Right cardiac atrium (tissue), 5 donors: ENCODE data around the gene LRRC27. TPM values are rescaled to one million over a fixed set of nuclear protein-coding genes. Genes with fewer than 3 reads are reported as not detected.
"Not testable (repeated sequence)": the region's sequence is repeated elsewhere in the genome, so short reads cannot be mapped to it uniquely, and the experiment has no call there.

ENCODE experiments used
- ATAC-seq, 2 donors: fragments of 200-7000 bp; cut with Tn5 transposase; one replicate each; pipeline versions ENCODE4 v1.8.0 to v1.9.1; 2020; ENCODE audit warnings: moderate library complexity in 2 of 2, mild to moderate bottlenecking in 1 of 2
- DNase-seq, 3 donors: peaks; one replicate each; pipeline ENCODE4 v3.0.0-alpha.2; 2020
- H3K27ac ChIP-seq: one replicate; pipeline ENCODE4 v1.5.1; 2013; ENCODE audit warnings: mild to moderate bottlenecking, low read length, control low read depth, moderate library complexity
- H3K27me3 ChIP-seq: one replicate; pipeline ENCODE4 v1.6.1; 2013; ENCODE audit not compliant: control insufficient read depth, insufficient read depth
- H3K4me1 ChIP-seq: one replicate; pipeline ENCODE4 v1.6.1; 2013; ENCODE audit warnings: low read length; ENCODE audit not compliant: control insufficient read depth, insufficient read depth
- H3K4me3 ChIP-seq: one replicate; pipeline ENCODE4 v1.5.1; 2013; ENCODE audit warnings: low read length, control low read depth
- H3K9me3 ChIP-seq: one replicate; pipeline ENCODE4 v1.6.1; 2013; ENCODE audit warnings: low read length; ENCODE audit not compliant: control insufficient read depth
- WGBS: extraction: QIAGEN DNeasy Blood & Tissue Kit; methylation state at CpG from one replicate; pipeline ENCODE4 v1.1.7; 2013; 5-methylcytosine and 5-hydroxymethylcytosine counted together
- intact Hi-C, 4 donors: fragments of 100-400 bp; cut with DNase I; formaldehyde crosslinking; loops; one replicate each; pipeline versions ENCODE4 v1.11.0 to v1.14.0; 2022 to 2023
- polyA plus RNA-seq: library from polyadenylated mRNA; stranded (reverse); fragments of 200-250 nt; gene quantifications from one replicate; pipeline ENCODE4 v1.2.3, GENCODE V29; 2013
- total RNA-seq, 4 donors: library from RNA; stranded (reverse); fragmentation: NEBNext Ultra II Directional; extraction: Animal tissue kit (Norgen Biotek cat#: 25700); gene quantifications; one replicate each; pipeline ENCODE4 v1.2.1, GENCODE V29; 2021
- donor health status: healthy with polysubstance abuse.
- donor health status: DM: no; HTN: yes; CAD: no.
- donor health status: DM: no; HTN: no; CAD: no.
- donor health status: DM: no; HTN: yes; CAD: no; lungs with severe emphysema.
- donor health status: DM: yes; HTN: yes; CAD: no.

Gene LRRC27
- total and polyA plus RNA-seq, 5 donors = 3.7 to 9.3 (median 5.7) TPM

GRCh38 chr10:132309471-132309865 lies 22.5 kb upstream of the LRRC27 start:
- Histone ChIP-seq H3K4me1 (no peaks in the 10 kb centered on the region), H3K4me3 (no peak overlapping the region), H3K27ac (no peak overlapping the region), H3K9me3 (no peaks in the 10 kb centered on the region), H3K27me3 (no peaks in the 10 kb centered on the region)
- DNase-seq (no peak), ATAC-seq (no peak)
- intact Hi-C loops = loop anchor here in 1 of 4 donors (5.0 kb wide), 1 partner anchor 38 kb away; no protein-coding TSS in a partner anchor
- 76% methylated on average over 12 of the region's 12 CpGs for WGBS

- no peak for ATAC-seq
- no peak overlapping the region for H3K4me3 ChIP-seq
- H3K9me3 ChIP-seq = no peaks in the 10 kb centered on the region
- H3K27ac ChIP-seq = no peak overlapping the region
- H3K4me1 ChIP-seq = no peaks in the 10 kb centered on the region
- no peaks in the 10 kb centered on the region for H3K27me3 ChIP-seq
- no peak for DNase-seq
- 89% methylated on average over 7 of the region's 7 CpGs for WGBS
- intact Hi-C loops = loop anchor here in 1 of 4 donors (5.0 kb wide), 1 partner anchor 37 kb away; no protein-coding TSS in a partner anchor
Observed at GRCh38 chr10:132309879-132310591, 22.0 kb upstream of the LRRC27 start.

- 77% methylated on average over 17 of the region's 17 CpGs for WGBS
- Histone ChIP-seq H3K4me3 (no peak overlapping the region), H3K27me3 (no peaks in the 10 kb centered on the region), H3K9me3 (no peaks in the 10 kb centered on the region), H3K4me1 (no peaks in the 10 kb centered on the region), H3K27ac (no peak overlapping the region)
- DNase-seq (no peak), ATAC-seq (no peak)
- intact Hi-C loops = no loop called here
Observed at GRCh38 chr10:132310701-132311337, 21.2 kb upstream of the LRRC27 start.

GRCh38 chr10:132311338-132311939 lies 20.6 kb upstream of the LRRC27 start:
- H3K27ac ChIP-seq = no peak overlapping the region
- no peaks in the 10 kb centered on the region for H3K4me1 ChIP-seq
- no peak overlapping the region for H3K4me3 ChIP-seq
- intact Hi-C loops = no loop called here
- H3K27me3 ChIP-seq = no peaks in the 10 kb centered on the region
- no peaks in the 10 kb centered on the region for H3K9me3 ChIP-seq
- no peak for ATAC-seq
- no peak for DNase-seq
- 71% methylated on average over 18 of the region's 18 CpGs for WGBS

DNA sequence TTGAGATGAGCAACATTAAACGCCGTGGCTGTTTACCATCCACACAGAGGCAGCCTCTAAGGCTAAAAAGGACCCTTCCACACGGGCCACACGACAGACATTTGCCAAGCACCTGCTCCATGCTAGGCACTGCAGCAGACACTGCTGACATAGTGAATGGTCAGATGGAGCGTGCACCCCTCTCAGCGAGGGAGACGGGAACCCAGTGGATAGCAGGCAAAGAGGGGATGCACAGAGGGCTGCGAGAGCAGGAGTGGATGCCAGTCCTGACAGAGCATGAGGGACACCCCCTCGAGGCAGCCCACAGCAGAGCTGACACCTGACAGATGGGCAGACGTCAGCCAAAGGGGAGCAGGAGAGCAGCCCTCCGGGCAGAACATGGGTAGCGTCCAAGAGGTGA lies 18.7 kb upstream of the LRRC27 start:
- Histone ChIP-seq H3K9me3 (no peaks in the 10 kb centered on the region), H3K27me3 (no peaks in the 10 kb centered on the region), H3K4me1 (no peaks in the 10 kb centered on the region), H3K4me3 (no peak overlapping the region), H3K27ac (no peak overlapping the region)
- WGBS = 94% methylated on average over 12 of the region's 12 CpGs
- ATAC-seq = no peak
- no peak for DNase-seq
- intact Hi-C loops = no loop called here

DNA sequence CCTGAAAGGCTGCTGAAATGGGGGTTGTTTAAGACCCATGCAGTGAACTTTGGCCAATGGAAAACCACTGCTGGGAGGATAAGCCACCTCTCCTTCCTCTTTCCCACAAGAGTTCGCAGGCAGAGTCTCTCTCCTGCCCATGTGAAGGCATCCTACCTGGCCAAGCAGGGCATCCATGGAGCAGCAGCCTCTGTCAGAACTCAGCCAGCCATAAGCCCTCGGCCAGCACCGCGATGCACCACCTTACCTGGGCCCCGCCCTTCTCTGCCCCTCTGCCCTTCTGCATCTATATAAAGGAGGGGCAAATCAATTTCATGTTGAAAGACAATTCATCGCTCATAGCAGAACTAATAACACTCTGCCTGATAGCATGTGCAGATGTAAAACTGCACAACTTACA lies 18.1 kb upstream of the LRRC27 start:
- H3K9me3 ChIP-seq = no peaks in the 10 kb centered on the region
- WGBS = 96% methylated on average over 6 of the region's 6 CpGs

DNA sequence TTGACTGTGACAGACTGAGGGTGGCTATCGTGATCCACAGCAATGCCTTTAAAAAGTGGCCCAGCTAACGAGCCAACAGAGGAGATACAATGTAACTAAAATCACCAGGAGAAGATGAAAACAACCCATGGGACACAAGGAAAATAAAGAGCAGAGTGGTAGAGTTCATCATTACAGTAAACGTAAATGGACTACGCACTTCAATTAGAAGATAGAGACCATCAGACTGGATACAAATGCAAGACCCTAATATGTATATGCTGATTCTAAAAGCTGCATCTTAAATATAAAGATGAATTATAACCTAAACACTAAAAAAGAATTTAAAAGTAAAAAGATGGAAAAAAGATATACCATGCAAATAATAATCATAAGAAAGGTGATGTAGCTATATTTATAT lies 17.7 kb upstream of the LRRC27 start:
- intact Hi-C loops = no loop called here
- no peaks in the 10 kb centered on the region for H3K9me3 ChIP-seq
- ATAC-seq (no peak), DNase-seq (no peak)
- no peaks in the 10 kb centered on the region for H3K27me3 ChIP-seq
- H3K4me3 ChIP-seq = no peak overlapping the region
- H3K27ac ChIP-seq = no peak overlapping the region
- 97% methylated on average over 4 of the region's 4 CpGs for WGBS
- H3K4me1 ChIP-seq = no peaks in the 10 kb centered on the region

More for the DNA sequence above, 18.1 kb upstream of the LRRC27 start:
- no peak overlapping the region for H3K27ac ChIP-seq
- H3K4me1 ChIP-seq = no peaks in the 10 kb centered on the region
- intact Hi-C loops = no loop called here
- DNase-seq (no peak), ATAC-seq (no peak)
- H3K27me3 ChIP-seq = no peaks in the 10 kb centered on the region
- H3K4me3 ChIP-seq = no peak overlapping the region

- H3K27me3 ChIP-seq, H3K4me3 ChIP-seq, H3K9me3 ChIP-seq, intact Hi-C loops, H3K27ac ChIP-seq, DNase-seq, ATAC-seq, H3K4me1 ChIP-seq: not testable (repeated sequence)
- 95% methylated on average over 8 of the region's 8 CpGs for WGBS
Observed at GRCh38 chr10:132314881-132315280, 17.1 kb upstream of the LRRC27 start.

- no peak for ATAC-seq
- Histone ChIP-seq H3K4me3 (no peak overlapping the region), H3K4me1 (no peaks in the 10 kb centered on the region), H3K27ac (no peak overlapping the region), H3K27me3 (no peaks in the 10 kb centered on the region), H3K9me3 (no peaks in the 10 kb centered on the region)
- DNase-seq = no peak
- 82% methylated on average over 5 of the region's 5 CpGs for WGBS
- intact Hi-C loops = no loop called here
Observed at GRCh38 chr10:132316133-132316532, 15.9 kb upstream of the LRRC27 start.

- H3K4me3 ChIP-seq, H3K27me3 ChIP-seq, intact Hi-C loops, DNase-seq, H3K27ac ChIP-seq, ATAC-seq, H3K4me1 ChIP-seq, H3K9me3 ChIP-seq: not testable (repeated sequence)
- WGBS = 92% methylated on average over 6 of the region's 6 CpGs
Observed at GRCh38 chr10:132317477-132317876, 14.5 kb upstream of the LRRC27 start.

DNA sequence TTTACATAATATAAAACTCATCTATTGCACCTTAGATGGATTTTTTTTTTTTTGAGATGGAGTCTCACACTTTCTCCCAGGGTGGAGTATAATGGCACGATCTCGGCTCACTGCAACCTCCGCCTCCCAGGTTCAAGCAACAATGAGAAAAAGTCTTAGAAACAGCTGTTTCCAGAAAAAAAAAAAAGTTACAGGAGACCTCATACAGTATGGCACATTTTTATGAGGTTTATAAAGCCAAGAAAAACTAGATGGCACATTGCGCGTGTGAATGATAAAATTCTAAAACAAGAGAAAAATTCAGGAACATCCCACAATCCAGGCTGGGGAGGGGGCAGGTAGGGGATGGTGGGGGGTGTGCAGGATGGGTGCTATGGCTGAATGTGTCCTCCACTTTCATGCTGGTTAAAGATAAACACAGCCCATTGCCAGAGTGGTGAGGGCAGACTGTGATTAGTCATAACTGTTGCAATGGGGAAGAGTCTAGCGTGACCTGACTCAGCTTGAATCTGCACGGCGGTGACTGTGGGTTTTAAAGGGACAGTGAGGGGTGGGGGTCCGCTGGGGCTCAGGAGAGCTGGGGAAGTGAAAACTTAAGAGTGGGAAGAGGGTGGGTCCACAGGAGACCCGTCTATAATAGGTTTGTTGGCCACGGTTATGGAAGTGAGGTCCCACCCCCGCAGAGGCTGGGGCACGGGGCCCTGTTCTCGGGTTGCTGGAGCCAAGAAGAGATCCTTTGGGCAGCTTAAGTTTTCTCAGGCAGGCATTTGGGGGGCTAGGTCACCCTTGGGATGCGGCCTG lies 11.9 kb upstream of the LRRC27 start:
- DNase-seq (no peak), ATAC-seq (peak; percentile 51 to 66)
- intact Hi-C loops = no loop called here
- Histone ChIP-seq H3K27me3 (no peaks in the 10 kb centered on the region), H3K4me1 (no peaks in the 10 kb centered on the region), H3K4me3 (no peak overlapping the region), H3K9me3 (no peaks in the 10 kb centered on the region), H3K27ac (no peak overlapping the region)
- WGBS = 72% methylated on average over 15 of the region's 15 CpGs
